HUES48 (cell line): ENCODE results near the gene TIMM29.
"Not testable (repeated sequence)": the region's sequence is repeated elsewhere in the genome, so short reads cannot be mapped to it uniquely, and the experiment has no call there.

Experiments used
- H3K27ac ChIP-seq: one replicate; pipeline ENCODE4 v1.7.0; 2013; ENCODE audit warnings: low read depth, low read length, inconsistent platforms
- H3K27me3 ChIP-seq: 2 replicates; pipeline ENCODE4 v1.6.1; 2013; ENCODE audit warnings: mild to moderate bottlenecking, low read length; ENCODE audit not compliant: control insufficient read depth, insufficient read depth
- H3K36me3 ChIP-seq: 2 replicates; pipeline ENCODE4 v1.6.1; 2013; ENCODE audit warnings: low read length; ENCODE audit not compliant: control insufficient read depth, insufficient read depth
- H3K4me1 ChIP-seq: 2 replicates; pipeline ENCODE4 v1.6.1; 2013; ENCODE audit warnings: mild to moderate bottlenecking, low read length; ENCODE audit not compliant: control insufficient read depth, insufficient read depth
- H3K4me3 ChIP-seq: 2 replicates; pipeline ENCODE4 v1.5.1; 2013; ENCODE audit warnings: mild to moderate bottlenecking, low read depth, low read length
- H3K9ac ChIP-seq: 2 replicates; pipeline ENCODE4 v1.6.1; 2013; ENCODE audit warnings: mild to moderate bottlenecking, low read depth, low read length, moderate library complexity
- H3K9me3 ChIP-seq: 2 replicates; pipeline ENCODE4 v1.6.1; 2013; ENCODE audit warnings: low read length; ENCODE audit not compliant: control insufficient read depth, insufficient read depth

The TIMM29 gene

DNA sequence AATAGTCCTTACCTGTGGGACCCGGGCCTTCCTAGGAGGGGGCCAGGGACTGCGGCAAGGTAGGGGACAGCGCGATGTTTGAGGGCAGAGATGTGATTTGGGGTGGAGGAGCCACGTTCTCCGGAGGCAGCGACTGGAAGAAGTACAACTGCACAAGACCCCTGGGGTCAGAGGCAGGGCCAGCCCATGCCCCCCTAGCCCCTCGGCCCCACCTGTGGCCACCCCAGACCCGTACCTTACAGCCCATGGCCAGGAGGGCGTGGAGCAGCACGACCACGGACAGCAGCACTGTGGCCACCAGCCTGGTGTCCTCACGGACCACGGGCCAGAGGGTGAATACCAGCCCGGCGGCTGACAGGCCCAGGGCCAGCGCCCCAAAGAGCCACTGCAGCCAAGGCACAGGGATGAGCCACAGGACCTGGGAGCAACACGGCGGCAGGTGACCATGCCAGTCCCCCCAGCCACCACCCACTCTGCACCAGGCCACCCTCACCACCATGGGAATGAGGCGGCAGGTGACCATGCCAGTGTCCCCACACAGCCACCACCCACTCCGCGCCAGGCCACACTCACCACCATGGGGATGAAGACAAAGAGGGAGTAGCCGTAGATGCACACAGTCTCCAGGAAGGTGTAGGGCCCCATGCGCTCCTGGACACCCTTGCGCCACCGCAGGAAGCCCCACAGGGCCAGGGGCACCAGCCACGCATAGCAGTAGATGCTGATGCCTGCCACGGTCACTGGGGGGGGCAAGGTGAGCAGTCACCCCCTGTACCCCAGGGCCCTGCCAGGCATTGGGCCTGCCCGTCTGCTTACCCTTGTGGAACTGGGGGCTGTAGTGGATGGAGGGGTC is 5.1 kb upstream of the TIMM29 start:
- H3K27ac ChIP-seq, result no peak overlapping the region
- H3K4me3 ChIP-seq, result no peak overlapping the region
- peaks cover 67% of the 10 kb centered on the region for H3K36me3 ChIP-seq
- H3K27me3 ChIP-seq, result no peaks in the 10 kb centered on the region
- no peaks in the 10 kb centered on the region for H3K9me3 ChIP-seq
- no peak overlapping the region for H3K9ac ChIP-seq
- no peaks in the 10 kb centered on the region for H3K4me1 ChIP-seq

DNA sequence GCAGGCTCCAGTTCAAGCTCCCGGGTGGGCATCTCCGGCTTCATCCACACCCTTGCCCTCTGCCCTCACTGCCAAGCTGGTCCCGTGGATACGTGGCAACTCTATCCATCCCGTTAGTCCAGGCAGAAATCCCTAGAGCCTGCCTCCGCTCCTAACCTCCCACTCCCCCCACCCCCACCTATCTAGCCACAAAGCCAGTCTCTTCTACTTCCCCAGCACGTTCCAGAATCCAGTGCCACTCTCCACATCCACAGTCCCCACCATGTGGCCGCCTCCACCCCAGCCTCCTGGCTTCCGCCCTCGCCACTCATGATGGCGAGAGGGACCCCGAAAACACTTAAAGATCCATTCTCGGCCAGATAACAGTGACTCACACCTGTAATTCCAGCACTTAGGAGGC is 4.0 kb upstream of the TIMM29 start:
- H3K27ac ChIP-seq, result no peak overlapping the region
- no peak overlapping the region for H3K9ac ChIP-seq
- H3K4me3 ChIP-seq, result no peak overlapping the region
- peaks cover 1% of the 10 kb centered on the region; the same call in 1 of the 2 replicates for H3K4me1 ChIP-seq
- no peaks in the 10 kb centered on the region for H3K27me3 ChIP-seq
- peaks cover 56% of the 10 kb centered on the region for H3K36me3 ChIP-seq
- H3K9me3 ChIP-seq, result no peaks in the 10 kb centered on the region

DNA sequence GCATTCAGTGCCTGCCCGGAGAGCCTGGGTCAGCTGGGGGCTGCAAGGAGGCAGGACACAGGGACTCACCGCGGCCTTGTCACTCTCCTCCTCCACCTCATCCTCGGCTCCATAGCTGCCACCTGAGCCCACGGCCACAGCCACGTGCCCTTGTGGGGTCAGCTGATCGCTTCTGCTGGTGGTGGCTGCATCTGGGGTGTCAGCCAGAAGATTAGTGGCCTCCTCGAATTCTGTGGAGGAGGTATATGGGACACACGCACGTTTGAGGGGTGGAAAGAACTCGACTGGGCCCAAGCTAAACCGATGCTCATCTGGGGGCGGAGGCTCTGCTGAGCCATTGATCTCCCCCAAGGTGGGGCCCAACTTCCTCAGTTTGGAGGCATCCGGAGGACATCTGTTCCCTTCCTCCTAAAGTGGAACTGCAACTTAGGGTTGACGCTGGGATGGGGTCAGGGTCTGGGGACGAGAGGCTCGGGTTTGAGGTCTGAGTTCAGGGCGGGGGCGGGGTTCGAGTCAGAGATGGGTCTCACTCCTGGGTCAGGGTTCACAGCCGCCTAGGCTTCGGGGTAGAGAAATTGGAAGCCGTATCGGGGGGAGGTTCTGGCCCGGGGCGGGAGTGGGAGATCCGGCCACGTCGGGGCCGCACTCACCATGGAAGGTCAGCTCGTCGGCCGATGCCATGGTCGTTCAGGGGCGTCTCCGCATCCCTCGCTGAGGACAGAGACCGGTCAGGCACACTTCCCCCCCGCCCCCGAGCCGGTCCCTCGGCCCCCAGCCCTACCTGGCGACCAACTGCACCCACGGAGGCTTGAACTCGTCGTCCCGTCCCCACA is 665 bp upstream of the TIMM29 start:
- Histone ChIP-seq H3K9ac (no peak overlapping the region; the same call in 1 of the 2 replicates), H3K27me3 (no peaks in the 10 kb centered on the region), H3K4me3 (peak overlapping the region; percentile 95), H3K4me1 (peaks cover 4% of the 10 kb centered on the region; the same call in 1 of the 2 replicates), H3K27ac (no peak overlapping the region), H3K9me3 (no peaks in the 10 kb centered on the region), H3K36me3 (peaks cover 40% of the 10 kb centered on the region)

DNA sequence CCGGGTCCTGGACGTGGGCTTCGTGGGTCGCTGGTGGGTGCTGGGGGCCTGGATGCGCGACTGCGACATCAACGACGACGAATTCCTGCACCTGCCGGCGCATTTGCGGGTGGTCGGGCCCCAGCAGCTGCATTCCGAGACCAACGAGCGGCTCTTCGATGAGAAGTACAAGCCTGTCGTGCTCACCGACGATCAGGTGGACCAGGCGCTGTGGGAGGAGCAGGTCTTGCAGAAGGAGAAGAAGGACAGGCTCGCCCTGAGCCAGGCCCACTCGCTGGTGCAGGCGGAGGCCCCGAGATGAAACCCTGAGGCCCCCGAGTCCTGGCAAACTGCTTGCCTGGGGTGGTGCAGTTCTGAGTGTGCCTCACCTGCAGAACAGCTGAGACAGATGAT is 787 bp downstream of the TIMM29 start:
- H3K9ac ChIP-seq, result peak overlapping the region; percentile 80
- peak overlapping the region; percentile 95 for H3K4me3 ChIP-seq
- H3K9me3 ChIP-seq, result no peaks in the 10 kb centered on the region
- H3K27me3 ChIP-seq, result no peaks in the 10 kb centered on the region
- H3K4me1 ChIP-seq, result peaks cover 4% of the 10 kb centered on the region; the same call in 1 of the 2 replicates
- peaks cover 30% of the 10 kb centered on the region for H3K36me3 ChIP-seq
- H3K27ac ChIP-seq, result peak overlapping the region; percentile 42

DNA sequence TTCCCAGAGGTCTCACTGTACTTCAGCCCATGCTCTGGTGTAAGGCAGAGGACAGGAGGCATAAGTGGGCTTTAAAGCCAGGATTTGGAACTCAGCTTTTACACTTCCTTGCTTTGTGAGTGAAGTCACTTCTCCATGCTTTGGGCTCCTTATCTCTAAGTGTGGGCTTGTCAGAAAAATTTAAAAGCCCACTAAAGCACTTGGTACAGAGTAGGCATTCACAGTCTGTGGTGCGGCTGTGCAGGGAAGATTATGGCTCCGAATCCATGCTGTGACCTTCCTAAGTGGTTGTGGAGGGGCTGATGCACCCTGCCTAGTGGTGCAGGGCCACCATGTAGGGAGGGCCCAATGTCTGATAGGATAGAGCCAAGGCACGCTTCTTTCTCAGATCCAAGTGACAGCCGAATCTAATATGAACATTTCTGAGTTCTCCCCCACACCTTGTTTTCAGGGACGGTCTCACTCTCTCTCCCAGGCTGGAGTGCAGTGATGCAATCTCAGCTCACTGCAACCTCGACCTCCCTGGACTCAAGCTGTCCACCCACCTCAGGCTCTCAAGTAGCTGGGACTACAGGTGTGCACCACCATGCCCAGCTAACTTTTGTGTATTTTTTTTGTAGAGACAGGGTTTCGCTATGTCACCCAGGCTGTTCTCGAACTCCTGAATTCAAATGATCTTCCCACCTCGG is 6.9 kb downstream of the TIMM29 start:
- Histone ChIP-seq H3K27ac (no peak overlapping the region), H3K9me3 (no peaks in the 10 kb centered on the region), H3K4me3 (no peak overlapping the region), H3K36me3 (peaks cover 13% of the 10 kb centered on the region), H3K4me1 (no peaks in the 10 kb centered on the region), H3K27me3 (no peaks in the 10 kb centered on the region), H3K9ac (no peak overlapping the region)

DNA sequence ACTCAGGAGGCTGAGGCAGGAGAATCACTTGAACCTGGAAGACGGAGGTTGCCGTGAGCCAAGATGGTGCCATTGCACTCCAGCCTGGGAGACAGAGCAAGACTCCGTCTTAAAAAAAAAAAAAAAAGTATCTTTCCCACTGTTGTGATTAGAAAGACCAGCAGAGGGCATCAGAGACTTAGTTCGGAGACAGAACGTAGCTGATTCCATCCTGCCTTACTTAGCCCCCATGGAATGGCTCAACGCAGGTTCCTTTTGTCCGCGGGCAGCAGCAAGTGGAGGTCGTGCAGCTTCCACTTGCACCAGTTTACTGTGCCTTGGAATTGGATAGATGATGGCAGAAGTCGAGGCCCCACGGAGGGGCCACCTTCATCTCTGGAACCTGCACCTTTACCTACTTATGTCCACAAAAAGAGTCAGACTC is 8.1 kb downstream of the TIMM29 start:
- no peak overlapping the region for H3K9ac ChIP-seq
- peaks cover 10% of the 10 kb centered on the region for H3K36me3 ChIP-seq
- H3K4me1 ChIP-seq, result no peaks in the 10 kb centered on the region
- H3K27me3 ChIP-seq, result no peaks in the 10 kb centered on the region
- H3K9me3 ChIP-seq, result no peaks in the 10 kb centered on the region
- no peak overlapping the region for H3K27ac ChIP-seq
- no peak overlapping the region for H3K4me3 ChIP-seq

DNA sequence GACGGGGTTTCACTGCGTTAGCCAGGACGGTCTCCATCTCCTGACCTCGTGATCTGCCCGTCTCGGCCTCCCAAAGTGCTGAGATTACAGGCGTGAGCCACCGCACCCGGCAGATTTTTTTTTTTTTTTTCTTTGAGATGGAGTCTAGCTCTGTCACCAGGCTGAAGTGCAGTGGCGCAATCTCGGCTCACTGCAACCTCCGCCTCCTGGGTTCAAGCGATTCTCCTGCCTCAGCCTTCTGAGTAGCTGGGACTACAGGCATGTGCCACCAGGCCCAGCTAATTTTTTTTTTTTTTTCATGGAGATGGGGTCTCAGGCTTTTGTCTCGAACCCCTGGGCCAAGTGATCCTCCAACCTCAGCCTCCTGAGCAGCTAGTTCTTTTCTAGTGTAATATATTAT is 13.0 kb downstream of the TIMM29 start:
- not testable (repeated sequence) for H3K9ac ChIP-seq, H3K36me3 ChIP-seq, H3K27ac ChIP-seq, H3K27me3 ChIP-seq, H3K9me3 ChIP-seq, H3K4me3 ChIP-seq, H3K4me1 ChIP-seq

DNA sequence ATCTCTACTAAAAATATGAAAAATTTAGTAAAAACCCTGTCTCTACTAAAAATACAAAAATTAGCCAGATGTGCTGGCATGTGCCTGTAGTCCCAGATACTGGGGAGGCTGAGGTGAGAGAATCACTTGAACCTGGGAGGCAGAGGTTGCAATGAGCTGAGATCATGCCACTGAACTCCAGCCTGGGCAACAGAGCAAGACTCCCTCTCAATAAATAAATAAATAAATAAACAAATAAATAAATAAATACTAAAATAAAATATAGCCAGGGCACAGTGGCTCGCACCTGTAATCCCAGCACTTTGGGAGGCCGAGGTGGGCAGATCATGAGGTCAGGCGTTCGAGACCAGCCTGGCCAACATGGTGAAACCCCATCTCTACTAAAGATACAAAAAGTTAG is 14.8 kb downstream of the TIMM29 start:
- not testable (repeated sequence) for H3K27me3 ChIP-seq, H3K27ac ChIP-seq, H3K9ac ChIP-seq, H3K4me3 ChIP-seq, H3K36me3 ChIP-seq, H3K9me3 ChIP-seq, H3K4me1 ChIP-seq

DNA sequence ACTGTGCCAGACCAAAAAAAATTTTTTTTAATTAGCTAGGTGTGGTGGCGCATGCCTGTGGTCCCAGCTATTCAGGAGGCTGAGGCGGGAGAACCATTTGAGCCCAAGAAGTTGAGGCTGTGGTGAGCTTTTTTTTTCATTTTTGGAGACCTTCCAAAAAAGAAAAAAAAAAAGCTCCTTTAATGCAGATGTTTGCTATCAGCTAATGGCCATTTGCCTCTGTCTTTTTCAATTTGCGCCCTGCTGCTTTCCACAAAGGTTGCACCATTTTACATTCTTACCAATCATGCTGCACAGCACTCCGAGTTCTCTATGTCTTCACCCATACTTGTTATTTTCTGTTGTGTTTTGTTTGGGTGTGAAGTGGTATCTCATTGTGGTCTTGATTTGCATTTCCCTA is 16.7 kb downstream of the TIMM29 start:
- Histone ChIP-seq H3K9ac (no peak overlapping the region), H3K4me1 (no peaks in the 10 kb centered on the region), H3K4me3 (no peak overlapping the region), H3K27ac (no peak overlapping the region), H3K27me3 (no peaks in the 10 kb centered on the region), H3K36me3 (no peaks in the 10 kb centered on the region), H3K9me3 (no peaks in the 10 kb centered on the region)

DNA sequence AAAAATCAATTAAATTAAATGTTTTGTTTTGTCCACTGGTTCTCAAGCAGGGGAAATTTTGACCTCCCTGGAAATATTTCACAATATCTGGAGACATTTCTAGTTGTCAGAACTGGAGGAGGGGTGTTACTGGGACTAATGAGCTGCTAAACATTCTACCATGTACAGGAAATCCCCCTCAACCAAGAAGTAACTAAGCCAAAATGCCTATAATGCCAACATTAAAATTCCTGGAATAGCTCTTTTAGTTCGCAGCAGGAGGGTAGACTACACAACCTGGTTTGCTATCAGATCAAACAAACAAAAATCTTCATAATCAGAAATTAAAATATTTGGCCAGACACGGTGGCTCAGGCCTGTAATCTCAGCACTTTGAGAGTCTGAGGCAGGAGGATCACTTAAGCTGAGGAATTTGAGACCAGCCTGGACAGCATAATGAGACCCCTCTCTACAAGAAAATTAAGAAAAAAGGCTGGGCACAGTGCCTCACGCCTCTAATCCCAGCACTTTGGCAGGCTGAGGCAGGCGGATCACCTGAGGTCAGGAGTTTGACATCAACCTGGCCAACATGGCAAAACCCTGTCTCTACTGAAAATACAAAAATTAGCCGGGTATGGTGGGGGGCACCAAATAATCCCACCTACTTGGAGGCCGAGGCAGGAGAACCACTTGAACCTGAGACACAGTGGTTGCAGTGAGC is 18.5 kb downstream of the TIMM29 start:
- H3K27ac ChIP-seq, result no peak overlapping the region
- H3K27me3 ChIP-seq, result no peaks in the 10 kb centered on the region
- no peak overlapping the region for H3K4me3 ChIP-seq
- H3K36me3 ChIP-seq, result no peaks in the 10 kb centered on the region
- H3K9ac ChIP-seq, result no peak overlapping the region
- H3K9me3 ChIP-seq, result no peaks in the 10 kb centered on the region
- no peaks in the 10 kb centered on the region for H3K4me1 ChIP-seq
